Measurements from ENCODE around the gene UROC1.

The UROC1 gene

DNA sequence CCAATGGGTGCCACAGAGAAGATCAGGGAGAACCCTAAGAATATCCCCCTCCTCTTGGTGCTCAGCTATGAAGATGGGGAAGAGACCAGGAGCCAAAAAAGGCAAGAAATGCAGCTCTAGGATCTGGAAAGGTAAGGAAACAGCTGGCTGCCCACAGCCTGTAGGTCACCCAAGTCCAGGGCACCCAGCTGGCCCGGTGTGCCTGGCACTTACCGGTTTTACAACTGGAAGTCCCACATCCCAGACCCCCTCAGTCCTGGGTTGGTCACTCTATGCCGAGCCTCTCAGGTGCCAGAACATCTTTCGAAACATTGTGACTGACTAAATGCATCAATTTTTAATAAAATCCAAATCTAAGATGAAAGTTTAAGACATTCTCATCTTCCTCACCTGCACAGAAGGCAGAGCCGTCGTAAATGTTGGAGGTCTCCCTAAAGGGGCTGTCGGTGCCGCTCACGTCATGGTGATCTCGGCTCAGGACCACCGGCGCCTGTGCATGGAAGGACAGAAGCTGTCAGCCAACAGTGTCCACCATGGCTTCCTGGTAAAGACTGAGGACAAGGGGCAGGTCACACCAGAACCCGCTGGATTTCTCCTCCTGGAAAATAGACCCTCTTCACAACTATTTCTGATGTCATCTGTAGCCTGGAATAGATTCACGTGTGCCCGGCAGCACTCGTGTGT lies 28.5 kb downstream of the UROC1 start:
- Histone ChIP-seq H4K20me1 (ENCODE audit: insufficient read depth, low read length, poor library complexity, severe bottlenecking) (no peaks in the 10 kb centered on the region), H3K79me2 (ENCODE audit: insufficient read depth, low read length) (no peaks in the 10 kb centered on the region), H3K4me2 (ENCODE audit: low read depth, low read length, poor library complexity, severe bottlenecking) (peak overlapping the region; percentile 75), H3K9me2 (replicated peaks; ENCODE audit: low read depth, low read length) (no peaks in the 10 kb centered on the region), H3K9ac (ENCODE audit: low read depth, low read length, poor library complexity, severe bottlenecking) (peak overlapping the region; percentile 77), H3K4me1 (ENCODE audit: insufficient read depth, low read length, poor library complexity, severe bottlenecking) (peaks cover 53% of the 10 kb centered on the region), H3K9me3 (ENCODE audit: insufficient read depth, low read depth, low read length) (no peaks in the 10 kb centered on the region), H3K27me3 (ENCODE audit: insufficient read depth, low read length, poor library complexity, severe bottlenecking) (no peaks in the 10 kb centered on the region), H3F3A (ENCODE audit: low read depth) (no peaks in the 10 kb centered on the region), H2AFZ (ENCODE audit: low read length) (no peak overlapping the region), H3K4me3 (ENCODE audit: low read length, poor library complexity, severe bottlenecking) (no peak overlapping the region), H3K36me3 (ENCODE audit: insufficient read depth, low read length) (no peaks in the 10 kb centered on the region)
- TF ChIP-seq, protein P1, sequence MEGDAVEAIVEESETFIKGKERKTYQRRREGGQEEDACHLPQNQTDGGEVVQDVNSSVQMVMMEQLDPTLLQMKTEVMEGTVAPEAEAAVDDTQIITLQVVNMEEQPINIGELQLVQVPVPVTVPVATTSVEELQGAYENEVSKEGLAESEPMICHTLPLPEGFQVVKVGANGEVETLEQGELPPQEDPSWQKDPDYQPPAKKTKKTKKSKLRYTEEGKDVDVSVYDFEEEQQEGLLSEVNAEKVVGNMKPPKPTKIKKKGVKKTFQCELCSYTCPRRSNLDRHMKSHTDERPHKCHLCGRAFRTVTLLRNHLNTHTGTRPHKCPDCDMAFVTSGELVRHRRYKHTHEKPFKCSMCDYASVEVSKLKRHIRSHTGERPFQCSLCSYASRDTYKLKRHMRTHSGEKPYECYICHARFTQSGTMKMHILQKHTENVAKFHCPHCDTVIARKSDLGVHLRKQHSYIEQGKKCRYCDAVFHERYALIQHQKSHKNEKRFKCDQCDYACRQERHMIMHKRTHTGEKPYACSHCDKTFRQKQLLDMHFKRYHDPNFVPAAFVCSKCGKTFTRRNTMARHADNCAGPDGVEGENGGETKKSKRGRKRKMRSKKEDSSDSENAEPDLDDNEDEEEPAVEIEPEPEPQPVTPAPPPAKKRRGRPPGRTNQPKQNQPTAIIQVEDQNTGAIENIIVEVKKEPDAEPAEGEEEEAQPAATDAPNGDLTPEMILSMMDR (conservative IDR thresholded peaks at IDR 0.05; ENCODE audit: low read length) = no peak
- TF ChIP-seq EZH2phosphoT487 (IDR thresholded peaks at IDR 0.05; ENCODE audit: borderline replicate concordance) = no peak

DNA sequence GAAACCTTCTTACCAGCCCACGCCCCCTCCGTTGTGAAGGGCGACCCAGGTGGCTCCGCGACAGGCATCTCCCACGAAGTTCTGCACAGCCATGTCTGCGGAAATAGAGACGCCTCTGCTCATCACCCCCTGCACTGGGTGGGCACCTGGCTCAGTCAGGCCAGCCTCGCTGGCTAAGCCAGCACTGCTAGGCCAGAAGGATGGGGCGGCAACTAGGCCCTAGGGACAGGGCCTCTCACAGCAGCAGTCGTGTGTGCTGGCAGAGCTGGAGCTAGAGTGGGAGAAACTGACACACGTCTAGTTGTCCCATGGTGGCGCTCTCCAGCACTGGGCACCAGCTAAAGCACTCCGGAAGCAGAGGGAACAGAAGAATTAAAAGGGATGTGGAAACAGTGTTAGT lies 29.4 kb downstream of the UROC1 start:
- no peaks in the 10 kb centered on the region for H3K79me2 ChIP-seq (ENCODE audit: insufficient read depth, low read length)
- H3K9ac ChIP-seq (ENCODE audit: low read depth, low read length, poor library complexity, severe bottlenecking) = peak overlapping the region; percentile 77
- H3K4me3 ChIP-seq (ENCODE audit: low read length, poor library complexity, severe bottlenecking) = peak overlapping the region; percentile 55
- no peaks in the 10 kb centered on the region for H3K27me3 ChIP-seq (ENCODE audit: insufficient read depth, low read length, poor library complexity, severe bottlenecking)
- no peaks in the 10 kb centered on the region for H3F3A ChIP-seq (ENCODE audit: low read depth)
- H4K20me1 ChIP-seq (ENCODE audit: insufficient read depth, low read length, poor library complexity, severe bottlenecking) = no peaks in the 10 kb centered on the region
- no peaks in the 10 kb centered on the region for H3K36me3 ChIP-seq (ENCODE audit: insufficient read depth, low read length)
- no peaks in the 10 kb centered on the region for H3K9me2 ChIP-seq (replicated peaks; ENCODE audit: low read depth, low read length)
- no peak overlapping the region for H2AFZ ChIP-seq (ENCODE audit: low read length)
- H3K4me2 ChIP-seq (ENCODE audit: low read depth, low read length, poor library complexity, severe bottlenecking) = peak overlapping the region; percentile 75
- TF ChIP-seq, protein P1 (conservative IDR thresholded peaks at IDR 0.05; ENCODE audit: low read length) = peak; percentile 44
- TF ChIP-seq EZH2phosphoT487 (IDR thresholded peaks at IDR 0.05; ENCODE audit: borderline replicate concordance) = no peak
- no peaks in the 10 kb centered on the region for H3K9me3 ChIP-seq (ENCODE audit: insufficient read depth, low read depth, low read length)
- peaks cover 56% of the 10 kb centered on the region for H3K4me1 ChIP-seq (ENCODE audit: insufficient read depth, low read length, poor library complexity, severe bottlenecking)

DNA sequence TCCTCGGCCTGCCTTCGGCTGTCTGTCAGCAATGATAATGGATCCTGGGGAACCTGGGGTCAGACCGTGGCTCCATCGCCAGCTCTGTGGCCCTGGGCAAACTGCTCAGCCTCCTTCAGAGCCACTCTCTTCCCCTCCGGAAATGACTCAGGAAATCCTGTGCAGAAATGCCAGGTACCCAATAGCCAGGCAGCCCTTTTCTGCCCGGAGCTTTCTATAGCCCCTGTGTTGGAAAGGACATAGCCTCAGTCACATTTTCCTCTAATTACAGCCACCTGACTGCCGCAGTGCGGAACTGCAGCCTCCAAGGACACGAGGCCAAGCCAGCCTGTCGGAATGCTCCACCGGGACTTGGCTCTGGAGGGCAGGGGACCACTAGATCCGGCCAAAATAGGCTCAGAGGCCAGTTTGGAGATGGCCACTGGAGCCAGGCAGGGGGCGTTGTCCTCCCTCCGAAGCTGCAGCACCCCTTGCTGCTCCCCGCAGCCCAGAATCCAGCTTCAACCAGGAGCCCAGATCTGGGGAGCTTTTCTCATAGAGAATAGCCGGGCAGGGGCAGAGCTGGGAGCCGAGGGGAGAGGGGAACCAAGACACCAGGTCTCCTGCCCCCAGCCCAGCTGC lies 30.3 kb downstream of the UROC1 start:
- no peaks in the 10 kb centered on the region for H3K36me3 ChIP-seq (ENCODE audit: insufficient read depth, low read length)
- H3K4me2 ChIP-seq (ENCODE audit: low read depth, low read length, poor library complexity, severe bottlenecking) = peak overlapping the region; percentile 75
- no peaks in the 10 kb centered on the region for H3K9me2 ChIP-seq (replicated peaks; ENCODE audit: low read depth, low read length)
- peak overlapping the region; percentile 45 for H2AFZ ChIP-seq (ENCODE audit: low read length)
- no peaks in the 10 kb centered on the region for H3K27me3 ChIP-seq (ENCODE audit: insufficient read depth, low read length, poor library complexity, severe bottlenecking)
- H3K4me1 ChIP-seq (ENCODE audit: insufficient read depth, low read length, poor library complexity, severe bottlenecking) = peaks cover 56% of the 10 kb centered on the region
- H3K79me2 ChIP-seq (ENCODE audit: insufficient read depth, low read length) = no peaks in the 10 kb centered on the region
- no peaks in the 10 kb centered on the region for H3K9me3 ChIP-seq (ENCODE audit: insufficient read depth, low read depth, low read length)
- H4K20me1 ChIP-seq (ENCODE audit: insufficient read depth, low read length, poor library complexity, severe bottlenecking) = no peaks in the 10 kb centered on the region
- peak overlapping the region; percentile 77 for H3K9ac ChIP-seq (ENCODE audit: low read depth, low read length, poor library complexity, severe bottlenecking)
- H3K4me3 ChIP-seq (ENCODE audit: low read length, poor library complexity, severe bottlenecking) = peak overlapping the region; percentile 55
- TF ChIP-seq, protein P1 (conservative IDR thresholded peaks at IDR 0.05; ENCODE audit: low read length) = peak; percentile 57
- TF ChIP-seq EZH2phosphoT487 (IDR thresholded peaks at IDR 0.05; ENCODE audit: borderline replicate concordance) = no peak
- H3F3A ChIP-seq (ENCODE audit: low read depth) = no peaks in the 10 kb centered on the region

Data from Loucy (cell line).